GM19351 (cell line): Measurements from ENCODE around the gene TTC28.
"Not testable (repeated sequence)": the region's sequence is repeated elsewhere in the genome, so short reads cannot be mapped to it uniquely, and the experiment has no call there.

Experiments used
- ATAC-seq: cut with Tn5 transposase; IDR thresholded peaks from one replicate; pipeline ENCODE4 v1.9.1; 2021; ENCODE audit warnings: mild to moderate bottlenecking, moderate library complexity; ENCODE audit not compliant: unreplicated experiment

TTC28 gene

GRCh38 chr22:28208787-28209186, 470.9 kb downstream of the TTC28 start:
- no peak for ATAC-seq

GRCh38 chr22:28208036-28208435, 471.6 kb downstream of the TTC28 start:
- ATAC-seq = no peak

- no peak for ATAC-seq
Measured at GRCh38 chr22:28207281-28208030, 472.2 kb downstream of the TTC28 start.

GRCh38 chr22:28205926-28206325, 473.7 kb downstream of the TTC28 start:
- no peak for ATAC-seq

- ATAC-seq = no peak
Measured at GRCh38 chr22:28204382-28204781, 475.3 kb downstream of the TTC28 start.

GRCh38 chr22:28203286-28203685, 476.4 kb downstream of the TTC28 start:
- no peak for ATAC-seq

- ATAC-seq = no peak
Measured at GRCh38 chr22:28198692-28199091, 480.9 kb downstream of the TTC28 start.

GRCh38 chr22:28191571-28191970, 488.1 kb downstream of the TTC28 start:
- ATAC-seq = not testable (repeated sequence)

GRCh38 chr22:28188178-28188879, 491.3 kb downstream of the TTC28 start:
- ATAC-seq = no peak

- ATAC-seq = no peak
Measured at GRCh38 chr22:28187612-28188011, 492.0 kb downstream of the TTC28 start.

- no peak for ATAC-seq
Measured at GRCh38 chr22:28186641-28187040, 493.0 kb downstream of the TTC28 start.

- ATAC-seq = no peak
Measured at GRCh38 chr22:28185130-28185529, 494.5 kb downstream of the TTC28 start.

GRCh38 chr22:28183078-28183860, 496.4 kb downstream of the TTC28 start:
- ATAC-seq = no peak

GRCh38 chr22:28180804-28181731, 498.6 kb downstream of the TTC28 start:
- no peak for ATAC-seq

GRCh38 chr22:28179392-28179791, 500.2 kb downstream of the TTC28 start:
- no peak for ATAC-seq

GRCh38 chr22:28175730-28176492, 503.7 kb downstream of the TTC28 start:
- no peak for ATAC-seq

GRCh38 chr22:28174509-28174908, 505.1 kb downstream of the TTC28 start:
- ATAC-seq = no peak

- ATAC-seq = no peak
Measured at GRCh38 chr22:28172892-28173670, 506.6 kb downstream of the TTC28 start.

- ATAC-seq = no peak
Measured at GRCh38 chr22:28171712-28172111, 507.9 kb downstream of the TTC28 start.
